ENCODE results near the gene SEC11A. TPM values are rescaled to one million over a fixed set of nuclear protein-coding genes. Genes with fewer than 3 reads are reported as not detected.
"Not testable (repeated sequence)": the region's sequence is repeated elsewhere in the genome, so short reads cannot be mapped to it uniquely, and the experiment has no call there.

The SEC11A gene
- total RNA-seq, 1 donor from 2014 or later: 59.0 TPM

GRCh38 chr15:84740691-84741090 lies 24.8 kb upstream of the SEC11A start:
- ATAC-seq: no peak
- DNase-seq (ENCODE audit: low spot score): no peak

- ATAC-seq (no peak), DNase-seq (ENCODE audit: low spot score) (no peak)
Measured at GRCh38 chr15:84737005-84737404, 21.1 kb upstream of the SEC11A start.

GRCh38 chr15:84736375-84736774 lies 20.4 kb upstream of the SEC11A start:
- ATAC-seq (no peak), DNase-seq (ENCODE audit: low spot score) (no peak)

GRCh38 chr15:84735480-84736061 lies 19.6 kb upstream of the SEC11A start:
- ATAC-seq; DNase-seq (ENCODE audit: low spot score): not testable (repeated sequence)

- peak; percentile 55 for ATAC-seq
- no peak for DNase-seq (ENCODE audit: low spot score)
Measured at GRCh38 chr15:84734794-84735479, 19.0 kb upstream of the SEC11A start.

- no peak for ATAC-seq
Measured at GRCh38 chr15:84731774-84732173, 15.8 kb upstream of the SEC11A start.

GRCh38 chr15:84727429-84727828 lies 11.5 kb upstream of the SEC11A start:
- DNase-seq (ENCODE audit: low spot score) (no peak), ATAC-seq (no peak)

More at GRCh38 chr15:84731774-84732173, 15.8 kb upstream of the SEC11A start:
- no peak for DNase-seq (ENCODE audit: low spot score)

- ATAC-seq: peak; percentile 62
- no peak for DNase-seq (ENCODE audit: low spot score)
Measured at GRCh38 chr15:84725001-84725491, 9.1 kb upstream of the SEC11A start.

GRCh38 chr15:84722628-84723027 lies 6.7 kb upstream of the SEC11A start:
- no peak for DNase-seq (ENCODE audit: low spot score)
- no peak for ATAC-seq

- DNase-seq (ENCODE audit: low spot score) (no peak), ATAC-seq (no peak)
Measured at GRCh38 chr15:84721371-84721770, 5.4 kb upstream of the SEC11A start.

- ATAC-seq (peak; percentile 25), DNase-seq (ENCODE audit: low spot score) (no peak)
Measured at GRCh38 chr15:84715441-84716035, 401 bp downstream of the SEC11A start.

GRCh38 chr15:84714821-84715220 lies 1.1 kb downstream of the SEC11A start:
- DNase-seq (ENCODE audit: low spot score): no peak
- ATAC-seq: no peak

- ATAC-seq (no peak), DNase-seq (ENCODE audit: low spot score) (no peak)
Measured at GRCh38 chr15:84714372-84714771, 1.6 kb downstream of the SEC11A start.

- peak; percentile 86 for ATAC-seq
- DNase-seq (ENCODE audit: low spot score): peak; percentile 72
Measured at GRCh38 chr15:84703808-84704207, 12.1 kb downstream of the SEC11A start.

GRCh38 chr15:84702961-84703482 lies 12.9 kb downstream of the SEC11A start:
- peak; percentile 85 for ATAC-seq

GRCh38 chr15:84699538-84700191 lies 16.3 kb downstream of the SEC11A start:
- DNase-seq (ENCODE audit: low spot score): no peak
- ATAC-seq: no peak

More at GRCh38 chr15:84702961-84703482, 12.9 kb downstream of the SEC11A start:
- peak; percentile 73 for DNase-seq (ENCODE audit: low spot score)

- ATAC-seq (peak; percentile 73), DNase-seq (ENCODE audit: low spot score) (no peak)
Measured at GRCh38 chr15:84697236-84697990, 18.5 kb downstream of the SEC11A start.

- ATAC-seq (no peak), DNase-seq (ENCODE audit: low spot score) (no peak)
Measured at GRCh38 chr15:84696757-84697156, 19.2 kb downstream of the SEC11A start.

GRCh38 chr15:84690342-84690741 lies 25.6 kb downstream of the SEC11A start:
- DNase-seq (ENCODE audit: low spot score) (no peak), ATAC-seq (no peak)

GRCh38 chr15:84689858-84690257 lies 26.1 kb downstream of the SEC11A start:
- ATAC-seq (no peak), DNase-seq (ENCODE audit: low spot score) (no peak)
